NCI-H2171 (cell line): ENCODE data around the gene PLXNA1.

Source experiments
- DNase-seq: peaks from one replicate; lab custom pipeline; 2025; lab: John Stamatoyannopoulos, UW

The PLXNA1 gene

GRCh38 chr3:126952983-126953660 lies 29.8 kb upstream of the PLXNA1 start:
- no peak for DNase-seq

- no peak for DNase-seq
These were observed 28.6 kb upstream of the PLXNA1 start for GRCh38 chr3:126954141-126954842.

GRCh38 chr3:126955004-126955790 lies 27.7 kb upstream of the PLXNA1 start:
- no peak for DNase-seq

GRCh38 chr3:126956361-126956760 lies 26.6 kb upstream of the PLXNA1 start:
- DNase-seq = peak; percentile 23

GRCh38 chr3:126956866-126957650 lies 25.9 kb upstream of the PLXNA1 start:
- DNase-seq = peak; percentile 79

- DNase-seq = no peak
These were observed 24.9 kb upstream of the PLXNA1 start for GRCh38 chr3:126957776-126958637.

GRCh38 chr3:126958638-126959085 lies 24.3 kb upstream of the PLXNA1 start:
- DNase-seq = no peak

- no peak for DNase-seq
These were observed 23.6 kb upstream of the PLXNA1 start for GRCh38 chr3:126959136-126959920.

GRCh38 chr3:126959921-126960603 lies 22.9 kb upstream of the PLXNA1 start:
- DNase-seq = no peak

- no peak for DNase-seq
These were observed 22.3 kb upstream of the PLXNA1 start for GRCh38 chr3:126960604-126960995.

- peak; percentile 88 for DNase-seq
These were observed 21.6 kb upstream of the PLXNA1 start for GRCh38 chr3:126961191-126961790.

- DNase-seq = peak; percentile 19
These were observed 21.0 kb upstream of the PLXNA1 start for GRCh38 chr3:126961791-126962461.

GRCh38 chr3:126962756-126963155 lies 20.2 kb upstream of the PLXNA1 start:
- DNase-seq = no peak

- DNase-seq = no peak
These were observed 19.4 kb upstream of the PLXNA1 start for GRCh38 chr3:126963261-126964190.

GRCh38 chr3:126964261-126964660 lies 18.7 kb upstream of the PLXNA1 start:
- no peak for DNase-seq

- peak; percentile 34 for DNase-seq
These were observed 18.0 kb upstream of the PLXNA1 start for GRCh38 chr3:126964950-126965349.

- no peak for DNase-seq
These were observed 17.3 kb upstream of the PLXNA1 start for GRCh38 chr3:126965526-126966080.
